ENCODE results near the gene CRACDL.

- no peak for TF ChIP-seq CTCF (IDR thresholded peaks at IDR 0.05; ENCODE audit: insufficient read depth, low read length)
- no peak for TF ChIP-seq SPI1 (IDR thresholded peaks at IDR 0.05; ENCODE audit: borderline replicate concordance, low read depth)
Observed at GRCh38 chr2:98777710-98778109, 158.3 kb downstream of the CRACDL start.
